Stimulated activated CD8-positive, alpha-beta memory T cell treated with anti-CD3 and anti-CD28 coated beads, Interleukin-12 subunit alpha, Interleukin-12 subunit beta, amount 100 ng/mL, for 24 hours (primary cell): ENCODE results near the gene RPL27.
A peak's percentile ranks its signal among the peaks of the same experiment; 100 is the strongest.

Experiments used
- DNase-seq: peaks from one replicate; pipeline ENCODE4 v3.0.0-alpha.2; 2020; ENCODE audit errors: extremely low read depth

Gene RPL27

DNA sequence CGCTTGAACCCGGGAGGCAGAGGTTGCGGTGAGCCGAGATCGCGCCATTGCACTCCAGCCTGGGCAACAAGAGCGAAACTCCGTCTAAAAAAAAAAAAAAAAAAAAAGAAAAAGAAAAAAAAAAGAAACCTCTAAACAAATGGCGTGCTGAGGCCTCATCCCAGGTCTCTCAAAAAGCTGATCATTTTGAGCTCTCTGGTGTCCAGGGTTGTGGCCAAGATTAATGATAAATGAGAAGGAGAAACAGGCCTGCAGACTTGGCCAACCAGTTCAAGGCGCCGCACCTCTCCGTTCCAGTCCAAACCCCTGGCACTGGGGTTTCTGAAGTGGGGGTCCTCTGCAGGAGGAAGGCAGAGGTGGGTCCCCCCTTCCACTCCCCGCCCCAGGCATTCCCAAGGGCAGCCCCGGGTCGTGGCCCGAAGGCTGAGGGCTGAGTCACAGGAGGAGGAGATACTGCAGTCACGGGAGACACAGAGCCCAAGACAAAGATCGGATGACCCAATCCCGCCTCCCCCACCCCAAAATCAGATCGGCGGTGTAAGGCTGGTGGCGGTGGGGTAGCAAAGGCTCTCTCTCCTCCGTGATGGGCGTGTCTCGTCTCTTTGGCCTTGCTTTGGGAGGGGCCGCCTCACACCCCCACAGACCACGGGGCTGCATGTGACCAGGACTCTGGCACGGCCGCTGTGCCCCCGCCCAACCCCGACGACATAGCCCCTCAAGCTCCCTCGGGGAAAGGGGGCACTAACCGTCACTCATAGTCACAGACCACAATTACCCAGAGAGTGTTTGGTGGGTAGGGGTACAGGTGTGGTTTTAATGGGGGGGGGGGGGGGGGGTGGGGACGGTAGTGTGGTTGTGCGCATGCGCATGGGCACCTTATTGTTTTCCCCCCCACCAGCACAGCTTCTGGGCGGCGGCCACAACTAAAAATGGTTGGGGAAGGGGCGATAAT lies 22.8 kb downstream of the RPL27 start:
- no peak for DNase-seq

DNA sequence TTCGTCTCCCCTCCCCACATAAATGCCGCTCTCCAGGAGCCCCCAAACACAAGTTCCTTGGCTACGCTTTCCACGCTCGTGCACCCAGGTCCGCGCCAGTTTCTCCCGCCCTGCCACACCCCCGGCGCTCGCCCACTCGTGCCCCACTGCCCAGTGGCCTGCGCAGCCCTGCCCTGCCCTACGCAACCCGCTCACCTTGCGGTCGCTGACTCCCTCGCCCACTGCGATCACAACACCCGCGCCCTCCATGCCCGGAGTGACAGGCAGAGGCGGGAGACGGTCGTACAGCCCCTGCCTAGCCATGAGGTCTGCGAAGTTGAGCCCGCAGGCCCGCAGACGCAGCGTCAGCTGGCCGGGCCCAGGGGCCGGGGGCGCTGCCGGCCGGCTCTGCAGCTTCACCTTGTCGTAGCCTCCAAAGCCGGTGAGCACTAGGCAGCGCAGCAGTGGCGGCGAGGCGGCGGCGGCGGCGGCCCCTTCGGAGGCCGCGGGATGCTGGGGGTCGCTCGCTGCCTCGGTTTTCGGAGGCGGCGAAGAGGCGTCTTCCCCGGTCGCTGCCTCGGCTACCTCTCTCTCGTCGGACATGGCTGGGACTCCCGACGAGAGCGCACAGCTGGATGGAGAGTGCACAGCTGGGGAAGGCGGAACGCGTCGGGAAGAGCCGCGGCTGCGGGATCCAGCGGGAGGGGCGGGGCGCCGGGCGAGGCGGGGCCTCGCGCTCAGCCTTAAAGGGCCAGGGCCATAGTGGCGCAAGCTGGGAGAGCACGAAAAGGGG lies 23.7 kb downstream of the RPL27 start, which contains the start of gene VAT1:
VAT1 (minus strand) TSS at position 645 of the 772 bp plus-strand sequence; CDS start at position 582, 63 bp downstream.
- DNase-seq = no peak

DNA sequence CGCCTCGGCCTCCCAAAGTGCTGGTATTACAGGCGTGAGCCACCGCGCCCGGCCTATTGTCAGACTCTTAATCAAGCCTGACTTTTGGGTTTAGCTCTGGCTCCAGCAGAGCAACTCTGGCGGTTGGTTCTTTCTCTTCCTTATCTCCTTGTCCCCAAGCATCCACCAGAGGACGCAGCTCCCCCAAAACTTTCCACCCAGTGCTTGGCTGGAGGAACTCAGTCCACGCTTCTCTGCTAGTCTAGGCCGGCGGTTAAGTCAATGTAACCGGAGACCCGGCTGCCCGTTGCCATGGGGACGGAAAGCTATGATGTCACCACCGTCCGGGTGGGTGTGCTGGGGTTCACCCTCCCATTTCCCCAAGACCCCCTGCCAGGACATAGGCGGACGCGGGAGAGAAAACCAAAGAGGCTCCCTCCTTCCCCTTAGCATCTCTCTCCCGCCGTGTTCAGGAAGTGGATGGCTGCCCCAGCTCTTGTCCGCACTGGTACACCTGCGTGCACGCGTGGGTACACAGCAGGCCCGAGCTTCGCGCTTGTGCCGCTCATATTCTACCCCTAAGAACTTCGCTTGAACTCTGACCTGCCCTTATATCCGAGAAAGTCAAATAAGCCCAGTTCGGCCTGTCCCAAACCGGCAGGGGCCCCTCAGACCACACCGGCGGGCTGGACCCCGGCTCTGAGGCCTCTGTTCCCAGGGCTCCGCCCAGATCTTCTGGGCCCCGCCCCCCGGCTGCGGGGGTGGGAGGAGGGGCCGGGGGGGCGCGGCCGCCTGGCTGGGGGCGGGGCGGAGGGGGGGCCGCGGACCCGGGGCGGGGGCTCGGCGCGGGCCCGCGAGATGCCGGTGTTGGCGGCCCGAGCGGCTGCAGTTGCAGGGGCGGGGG lies 26.4 kb downstream of the RPL27 start, which contains the start of gene RND2:
RND2 (plus strand) TSS at position 825 of the 883 bp plus-strand sequence. CDS start 117 bp downstream, outside the sequence.
- peak; percentile 39 for DNase-seq

DNA sequence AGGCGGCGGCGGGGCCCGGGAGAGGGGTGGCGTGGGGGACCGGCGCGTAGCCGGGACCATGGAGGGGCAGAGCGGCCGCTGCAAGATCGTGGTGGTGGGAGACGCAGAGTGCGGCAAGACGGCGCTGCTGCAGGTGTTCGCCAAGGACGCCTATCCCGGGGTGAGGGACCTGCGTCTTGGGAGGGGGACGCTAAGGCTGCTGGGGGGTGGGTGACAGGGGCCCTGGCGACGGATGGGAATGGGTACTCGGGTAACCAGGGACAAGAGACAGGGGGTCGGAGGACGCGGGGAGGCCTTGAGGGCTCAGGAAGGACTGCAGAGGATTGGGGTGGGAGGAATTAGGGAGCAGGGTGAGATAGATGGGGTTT lies 27.1 kb downstream of the RPL27 start:
- DNase-seq = no peak

DNA sequence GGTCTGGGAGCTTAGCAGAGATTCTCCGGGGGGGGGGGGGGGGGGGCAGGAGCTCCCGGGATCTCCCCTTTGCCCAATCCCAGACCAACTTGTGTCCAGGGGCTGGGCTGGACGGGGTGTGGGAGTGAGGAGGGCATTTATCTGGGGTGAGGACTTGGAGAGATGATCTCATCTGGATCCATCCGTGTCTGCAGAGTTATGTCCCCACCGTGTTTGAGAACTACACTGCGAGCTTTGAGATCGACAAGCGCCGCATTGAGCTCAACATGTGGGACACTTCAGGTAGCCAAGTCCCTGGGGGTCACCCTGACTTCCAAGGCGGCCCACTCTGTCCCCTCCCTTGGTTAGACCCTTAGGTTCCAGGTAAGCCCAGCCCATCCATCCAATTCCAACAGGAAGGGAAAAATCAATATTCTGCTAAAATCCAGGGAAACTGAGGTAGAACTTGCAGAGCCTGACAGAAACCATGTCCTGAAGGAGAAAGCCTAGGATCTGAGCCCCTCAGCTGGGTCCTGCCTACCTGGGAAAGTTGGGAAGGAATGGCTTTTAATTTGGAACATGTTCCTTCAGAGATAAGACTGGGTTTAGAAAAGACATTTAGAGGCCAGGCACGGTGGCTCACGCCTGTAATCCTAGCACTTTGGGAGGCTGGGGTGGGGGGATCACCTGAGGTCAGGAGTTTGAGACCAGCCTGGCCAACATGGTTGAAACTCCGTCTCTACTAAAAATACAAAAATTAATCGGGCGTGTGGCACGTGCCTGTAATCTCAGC lies 27.7 kb downstream of the RPL27 start:
- no peak for DNase-seq

DNA sequence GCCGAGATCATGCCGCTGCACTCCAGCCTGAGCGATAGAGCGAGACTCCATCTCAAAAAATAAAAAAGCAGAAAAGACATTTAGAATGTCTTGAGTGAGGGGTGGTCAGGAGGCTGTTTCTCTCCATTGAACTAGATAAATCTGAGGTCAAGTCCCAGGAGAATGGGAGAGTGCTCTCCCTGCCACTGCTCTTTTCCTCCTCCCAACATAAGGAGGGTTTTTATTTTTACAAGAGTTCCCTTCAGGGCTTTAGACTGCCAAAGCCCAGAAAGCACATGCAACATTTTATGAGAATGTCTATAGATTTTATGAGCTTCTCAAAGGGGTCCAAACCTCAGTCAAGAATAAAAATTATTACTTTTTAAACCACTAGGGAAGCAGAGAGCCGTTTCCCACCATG lies 28.4 kb downstream of the RPL27 start:
- DNase-seq = no peak

DNA sequence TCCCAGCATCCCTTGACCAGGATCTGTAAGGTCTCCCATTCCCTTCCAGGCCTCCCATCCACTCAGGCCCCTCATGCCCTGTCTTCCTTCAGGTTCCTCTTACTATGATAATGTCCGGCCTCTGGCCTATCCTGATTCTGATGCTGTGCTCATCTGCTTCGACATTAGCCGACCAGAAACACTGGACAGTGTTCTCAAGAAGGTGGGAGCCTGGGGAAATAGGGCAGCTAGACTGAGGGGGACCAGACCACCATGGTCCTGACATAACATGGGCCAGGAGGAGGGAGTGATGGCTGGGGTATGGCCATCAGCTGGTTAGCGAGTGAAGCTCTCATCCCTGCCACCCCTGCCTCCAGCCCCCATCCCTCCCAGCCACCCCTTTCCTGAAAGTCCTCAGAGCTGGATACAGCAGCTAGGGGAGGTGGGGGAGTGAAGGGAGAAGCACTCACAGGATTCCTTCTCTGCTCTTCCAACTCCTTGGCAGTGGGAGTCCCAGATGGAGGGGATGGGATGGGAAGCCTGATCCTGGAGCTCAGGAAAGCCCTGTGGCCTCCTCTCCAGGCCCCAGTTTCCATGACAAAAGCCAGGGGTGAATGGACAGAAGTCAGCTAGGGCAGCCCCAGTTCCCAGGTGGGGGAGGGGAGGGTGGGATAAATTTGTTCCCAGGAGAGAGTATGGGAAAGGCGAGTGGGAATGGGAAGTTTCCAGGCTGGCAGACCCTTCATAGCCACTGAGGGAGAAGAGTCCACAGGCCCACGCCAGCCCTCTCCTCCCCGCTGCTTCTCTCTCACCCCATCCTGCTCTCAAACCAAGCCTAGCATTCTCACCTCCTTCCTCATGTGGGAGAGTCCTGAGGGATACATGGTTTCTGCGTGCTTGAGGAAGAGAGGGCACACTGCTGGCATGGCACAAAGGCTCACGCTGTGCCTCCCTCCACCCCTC lies 29.1 kb downstream of the RPL27 start:
- DNase-seq = no peak

DNA sequence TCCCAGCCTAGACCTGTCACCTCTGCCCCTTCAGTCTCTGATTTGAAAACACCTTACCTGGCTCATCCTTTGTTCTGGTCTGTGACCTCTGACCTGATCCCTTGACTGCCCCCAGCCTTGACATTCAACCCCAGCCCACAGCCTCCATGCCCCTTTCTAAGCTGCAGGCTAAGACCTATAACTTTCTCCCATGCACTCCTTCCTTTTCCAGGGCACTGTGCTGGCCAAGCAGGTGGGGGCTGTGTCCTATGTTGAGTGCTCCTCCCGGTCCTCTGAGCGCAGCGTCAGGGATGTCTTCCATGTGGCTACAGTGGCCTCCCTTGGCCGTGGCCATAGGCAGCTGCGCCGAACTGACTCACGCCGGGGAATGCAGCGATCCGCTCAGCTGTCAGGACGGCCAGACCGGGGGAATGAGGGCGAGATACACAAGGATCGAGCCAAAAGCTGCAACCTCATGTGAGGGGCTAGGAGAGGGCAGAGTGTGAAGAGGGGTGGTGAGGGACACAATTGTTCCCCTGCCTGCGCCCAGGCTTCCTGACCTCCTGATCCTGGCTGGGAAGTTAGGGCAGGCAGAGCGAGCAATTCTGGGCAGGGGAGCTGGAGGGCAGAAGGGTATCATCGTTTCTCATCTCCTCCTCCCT lies 30.1 kb downstream of the RPL27 start:
- no peak for DNase-seq

DNA sequence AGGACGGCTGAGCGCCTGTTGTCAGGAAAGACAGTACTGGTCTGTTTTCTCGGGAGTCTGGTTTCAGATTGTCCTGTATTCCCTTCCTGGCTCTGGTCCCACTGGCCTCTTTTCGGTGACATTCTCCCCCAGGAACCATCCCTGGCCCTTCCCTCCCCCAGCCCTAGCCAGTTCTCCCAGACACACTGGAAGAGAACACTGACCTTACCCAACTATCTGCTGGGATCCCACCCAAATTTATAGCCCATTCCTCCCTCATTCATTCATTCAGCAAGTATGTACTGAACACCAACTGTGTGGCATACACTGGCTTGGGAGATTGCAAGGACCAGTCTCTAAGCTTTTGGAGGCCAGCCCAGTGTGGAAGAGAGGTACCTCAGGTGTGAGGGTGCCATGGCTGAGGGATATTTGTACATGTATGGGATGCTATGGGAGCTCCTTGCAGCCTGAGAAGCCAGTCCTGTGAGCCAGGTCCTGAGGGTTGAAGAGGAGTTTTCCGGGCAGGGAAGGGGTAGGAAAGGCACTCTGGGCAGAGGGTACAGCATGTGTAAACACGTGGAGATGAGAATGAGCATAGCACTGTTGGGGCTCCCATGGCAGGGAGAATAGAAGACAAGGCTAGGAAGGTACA lies 32.0 kb downstream of the RPL27 start:
- DNase-seq = no peak

DNA sequence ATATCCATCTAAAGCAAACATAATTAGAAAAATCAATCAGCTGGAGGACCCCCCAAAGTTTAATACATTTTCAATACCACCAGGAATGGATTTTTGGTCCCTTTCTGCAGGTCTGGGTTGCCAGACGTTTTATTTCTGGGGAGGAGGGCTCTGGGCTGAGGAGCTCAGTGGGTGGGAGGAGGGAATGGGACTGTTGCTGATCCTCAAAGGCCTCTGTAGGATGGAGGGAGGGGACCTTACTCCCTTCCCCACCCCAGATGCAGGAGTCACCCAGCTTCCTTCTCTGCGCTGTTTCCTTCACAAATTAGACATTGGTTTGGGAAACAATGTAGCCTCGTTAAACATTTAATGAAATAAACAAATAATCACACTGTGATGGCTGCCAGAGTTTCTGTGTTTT lies 33.4 kb downstream of the RPL27 start:
- no peak for DNase-seq

DNA sequence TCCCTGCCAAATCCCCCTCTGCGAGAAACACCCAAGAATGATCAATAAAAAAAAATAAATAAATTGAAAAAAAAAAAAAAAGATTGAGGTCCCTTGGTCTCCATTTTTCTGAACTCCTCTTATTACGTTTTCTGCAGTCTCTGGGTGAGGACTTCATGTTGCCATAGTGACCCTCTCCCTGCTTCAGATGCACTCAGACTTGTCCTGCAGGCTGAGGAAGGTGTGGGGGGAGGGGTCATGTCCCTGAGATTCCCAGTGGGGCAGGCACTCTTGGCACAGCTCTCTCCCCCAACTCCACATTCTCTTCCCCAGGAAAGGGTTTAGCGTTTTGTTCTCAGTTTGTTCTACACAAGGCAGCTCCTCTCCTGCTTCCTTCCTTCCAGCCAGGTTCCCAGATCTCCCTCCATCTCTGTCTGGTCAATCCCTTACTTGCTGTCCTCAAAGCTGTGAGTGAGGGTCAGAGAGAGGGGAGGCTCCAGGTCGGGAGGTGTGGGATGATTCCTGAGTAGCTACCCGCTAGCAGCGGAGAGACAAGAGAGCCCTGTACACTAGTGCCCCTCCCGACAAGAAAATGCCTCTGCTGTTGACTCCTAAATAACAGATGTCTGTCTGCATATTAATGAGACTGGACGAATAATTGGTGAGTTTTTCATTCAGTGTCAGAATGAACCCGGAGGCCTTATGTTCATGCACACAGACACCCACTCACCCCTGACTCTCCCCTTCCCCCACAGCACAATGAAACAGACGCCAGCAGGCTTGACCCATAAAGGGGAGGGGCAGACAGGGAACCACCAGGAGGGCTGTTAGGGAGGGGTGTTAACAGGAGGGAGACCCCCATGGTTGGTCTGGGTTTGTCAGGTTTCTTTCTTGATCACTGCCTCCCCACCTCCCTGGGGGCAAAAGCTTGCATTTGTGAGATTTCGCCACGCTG lies 36.0 kb downstream of the RPL27 start:
- no peak for DNase-seq

DNA sequence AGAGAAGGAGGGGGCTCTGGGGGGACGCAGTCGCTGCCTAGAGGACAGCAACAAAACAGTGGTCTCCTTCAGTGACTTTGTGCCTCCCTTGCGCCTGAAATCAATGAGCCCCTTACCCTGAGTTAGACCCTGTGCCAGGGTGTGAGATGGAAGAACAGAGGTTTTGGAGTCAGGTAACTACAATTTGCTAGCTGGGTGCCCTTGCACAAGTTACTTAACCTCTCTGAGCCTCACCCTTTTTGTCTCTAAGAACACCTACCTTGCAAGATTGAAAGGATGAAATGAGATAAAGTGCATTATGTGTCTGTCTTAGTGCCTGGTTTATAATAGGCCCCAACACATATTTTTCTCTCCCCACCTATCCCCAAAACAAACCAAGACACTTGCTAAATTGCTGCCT lies 36.7 kb downstream of the RPL27 start:
- DNase-seq = no peak

DNA sequence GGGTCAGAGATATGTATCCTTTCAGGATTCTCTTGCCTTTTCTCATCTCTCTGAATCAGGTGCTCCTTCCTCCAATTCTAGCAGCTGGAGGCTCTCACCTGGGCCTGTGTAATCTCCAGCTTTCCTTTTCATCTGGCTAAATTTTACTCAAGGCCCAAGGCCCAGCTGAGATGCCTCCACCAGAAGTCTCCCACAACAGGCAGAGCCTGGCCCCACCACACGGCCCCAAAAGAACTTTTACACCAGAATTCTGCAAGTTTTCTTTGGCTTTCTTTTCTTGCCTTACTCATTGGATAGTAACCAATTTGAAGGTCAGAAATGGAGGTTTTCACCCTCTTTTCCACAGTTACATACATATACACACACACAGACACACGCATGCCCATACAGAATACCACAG lies 41.4 kb downstream of the RPL27 start:
- DNase-seq = no peak

DNA sequence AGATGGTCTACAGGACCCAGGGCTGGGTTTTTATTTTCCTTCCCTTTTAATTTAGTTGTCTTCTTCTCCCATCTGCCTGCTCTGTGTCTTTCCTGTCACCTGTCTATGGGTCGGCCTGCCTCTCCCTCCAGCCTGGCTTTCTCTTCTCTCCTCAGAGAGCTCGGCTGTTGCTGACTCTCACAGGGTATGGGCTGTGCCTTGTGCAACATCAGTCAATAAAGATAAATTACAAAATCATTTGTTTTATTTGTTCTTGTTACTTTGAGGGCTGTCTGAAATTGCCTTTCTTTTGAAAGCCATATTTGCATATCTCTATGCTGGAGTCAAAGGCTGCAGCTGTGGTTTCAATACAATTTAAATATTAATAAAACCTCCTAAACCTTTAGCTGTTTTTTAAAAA lies 42.4 kb downstream of the RPL27 start:
- DNase-seq = no peak

DNA sequence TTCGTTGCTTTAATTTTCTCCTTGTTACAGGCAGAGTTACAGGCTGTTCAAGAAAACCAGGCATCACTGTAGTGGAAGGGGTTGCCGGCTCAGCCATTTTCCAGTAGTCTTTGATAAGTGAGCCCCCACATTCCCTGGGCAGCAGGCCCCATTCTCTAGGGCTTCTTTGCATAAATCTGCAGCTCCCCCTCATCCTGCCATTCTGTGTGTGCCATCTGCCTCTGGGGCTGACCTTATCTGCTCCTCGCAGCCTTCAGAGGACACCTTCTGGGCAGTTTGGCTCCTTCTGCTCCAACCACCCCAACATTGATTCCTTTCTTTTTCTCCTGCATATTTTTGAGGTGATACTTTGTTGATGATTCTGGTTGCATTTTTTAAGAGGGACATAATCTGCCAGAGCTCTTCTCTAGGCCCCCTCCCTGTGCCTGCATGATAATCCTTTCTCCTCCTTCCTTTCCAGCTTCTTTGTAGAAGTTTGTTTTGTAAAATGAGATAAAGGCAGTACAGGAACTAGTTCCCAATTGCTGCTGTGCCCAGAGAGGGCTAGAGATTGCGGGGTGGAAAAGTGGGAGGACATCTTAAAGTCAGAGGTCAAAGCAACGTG lies 43.9 kb downstream of the RPL27 start:
- no peak for DNase-seq

DNA sequence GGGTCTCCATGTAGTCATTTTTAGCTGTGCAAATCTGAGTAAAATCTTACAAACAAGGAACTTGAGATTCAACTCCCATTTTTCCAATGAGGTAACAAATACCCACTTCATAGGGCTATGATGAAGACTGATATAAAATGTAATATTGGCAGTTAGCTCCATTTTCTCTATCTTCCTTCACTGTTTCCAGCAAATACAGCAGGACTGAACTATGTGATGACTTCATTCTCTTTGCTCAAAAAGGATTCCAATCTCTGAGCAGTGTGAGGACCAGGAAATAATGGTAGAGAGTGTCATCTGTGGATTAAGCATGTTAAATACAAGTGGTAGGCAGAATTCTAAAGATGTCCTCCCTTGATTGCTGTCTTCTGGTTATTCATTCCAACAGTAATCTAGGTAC lies 45.1 kb downstream of the RPL27 start:
- DNase-seq = no peak

DNA sequence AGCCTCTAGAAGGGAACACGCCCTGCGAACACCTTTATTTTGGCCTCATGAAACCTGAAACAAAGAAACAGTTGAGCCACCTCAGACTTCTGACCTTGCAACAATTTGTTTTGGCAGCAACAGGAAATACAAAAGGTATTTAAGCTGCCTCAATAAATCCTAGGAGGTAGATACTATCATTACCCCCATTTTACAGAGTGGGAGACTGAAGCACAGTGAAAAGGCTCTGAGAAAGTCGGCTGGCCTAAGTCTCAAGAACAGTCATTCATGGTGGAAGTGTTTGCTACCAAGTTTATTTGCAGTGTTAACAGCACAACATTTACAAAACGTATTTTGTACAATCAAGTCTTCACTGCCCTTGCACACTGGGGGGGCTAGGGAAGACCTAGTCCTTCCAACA lies 45.8 kb downstream of the RPL27 start:
- no peak for DNase-seq
